Neural progenitor cell (in vitro differentiated cells): ENCODE results near the gene RHCG. TPM values are rescaled to one million over a fixed set of nuclear protein-coding genes. Genes with fewer than 3 reads are reported as not detected.
A peak's percentile ranks its signal among the peaks of the same experiment; 100 is the strongest.

Experiments
- DNase-seq: peaks from one replicate; pipeline ENCODE4 v3.0.0-alpha.2; 2016; ENCODE audit warnings: low spot score
- H2AFZ ChIP-seq: fragments of 200-600 bp; sonication (generic); replicated peaks from 2 replicates; pipeline ENCODE4 v1.6.1; 2016; ENCODE audit warnings: antibody characterized with exemption
- H3F3A ChIP-seq: fragments of 200-600 bp; sonication (generic); 2 replicates; pipeline ENCODE4 v1.6.1; 2016; ENCODE audit warnings: antibody characterized with exemption, low read depth
- H3K27ac ChIP-seq: fragments of 200-600 bp; sonication (generic); 2 replicates; pipeline ENCODE4 v1.5.1; 2016; ENCODE audit warnings: mild to moderate bottlenecking
- H3K27me3 ChIP-seq: fragments of 200-600 bp; sonication (generic); 2 replicates; pipeline ENCODE4 v1.6.1; 2016; ENCODE audit warnings: mild to moderate bottlenecking, moderate library complexity
- H3K36me3 ChIP-seq: fragments of 200-600 bp; sonication (generic); 2 replicates; pipeline ENCODE4 v1.5.1; 2016
- H3K4me1 ChIP-seq: fragments of 200-600 bp; sonication (generic); 2 replicates; pipeline ENCODE4 v1.6.1; 2016; ENCODE audit warnings: mixed run types
- H3K4me2 ChIP-seq: fragments of 200-600 bp; sonication (generic); 2 replicates; pipeline ENCODE4 v1.6.1; 2016
- H3K4me3 ChIP-seq: fragments of 200-600 bp; sonication (generic); 2 replicates; pipeline ENCODE4 v1.5.1; 2016
- H3K79me2 ChIP-seq: fragments of 200-600 bp; sonication (generic); 2 replicates; pipeline ENCODE4 v1.6.1; 2016; ENCODE audit warnings: low read depth
- H3K9ac ChIP-seq: fragments of 200-600 bp; sonication (generic); 2 replicates; pipeline ENCODE4 v1.6.1; 2016
- H3K9me3 ChIP-seq: fragments of 200-600 bp; sonication (generic); 2 replicates; pipeline ENCODE4 v1.5.1; 2016; ENCODE audit warnings: low read depth
- H4K20me1 ChIP-seq: fragments of 200-600 bp; sonication (generic); 2 replicates; pipeline ENCODE4 v1.6.1; 2016; ENCODE audit warnings: low read depth
- H3K27ac Mint-ChIP-seq: 3 replicates; pipeline ENCODE4 v1.8.0; 2021; ENCODE audit warnings: mixed read lengths
- H3K27me3 Mint-ChIP-seq: 2 replicates; pipeline ENCODE4 v1.8.0; 2022; ENCODE audit warnings: low read depth, mild to moderate bottlenecking, inconsistent platforms, moderate library complexity, mixed read lengths; ENCODE audit not compliant: insufficient read depth
- H3K36me3 Mint-ChIP-seq: 3 replicates; pipeline ENCODE4 v1.8.0; 2021; ENCODE audit warnings: mixed read lengths
- H3K4me1 Mint-ChIP-seq: 3 replicates; pipeline ENCODE4 v1.8.0; 2021; ENCODE audit warnings: mixed read lengths
- H3K4me3 Mint-ChIP-seq: 3 replicates; pipeline ENCODE4 v1.8.0; 2021; ENCODE audit warnings: mild to moderate bottlenecking, moderate library complexity, mixed read lengths
- H3K9me3 Mint-ChIP-seq: 3 replicates; pipeline ENCODE4 v1.8.0; 2020; ENCODE audit warnings: mixed read lengths
- CTCF ChIP-seq: fragments of 200-600 bp; sonication (generic); IDR thresholded peaks from 2 replicates; pipeline ENCODE4 v1.5.1; 2017; ENCODE audit warnings: antibody characterized with exemption, mild to moderate bottlenecking
- EZH2 ChIP-seq: fragments of 200-600 bp; sonication (generic); IDR thresholded peaks from 2 replicates; pipeline ENCODE4 v1.6.1; 2017; ENCODE audit warnings: antibody characterized with exemption, mild to moderate bottlenecking, moderate library complexity
- EZH2phosphoT487 ChIP-seq: fragments of 200-600 bp; sonication (generic); IDR thresholded peaks from 2 replicates; pipeline ENCODE4 v1.6.1; 2017; ENCODE audit warnings: antibody characterized with exemption
- total RNA-seq: library from RNA; depleted of rRNA; stranded (reverse); fragments of >200 nt; gene quantifications from 2 replicates; pipeline ENCODE4 v1.2.3, GENCODE V29; 2015; ENCODE audit warnings: low replicate concordance

RHCG gene
- total RNA-seq, 1 donor from 2014 or later, result not detected

DNA sequence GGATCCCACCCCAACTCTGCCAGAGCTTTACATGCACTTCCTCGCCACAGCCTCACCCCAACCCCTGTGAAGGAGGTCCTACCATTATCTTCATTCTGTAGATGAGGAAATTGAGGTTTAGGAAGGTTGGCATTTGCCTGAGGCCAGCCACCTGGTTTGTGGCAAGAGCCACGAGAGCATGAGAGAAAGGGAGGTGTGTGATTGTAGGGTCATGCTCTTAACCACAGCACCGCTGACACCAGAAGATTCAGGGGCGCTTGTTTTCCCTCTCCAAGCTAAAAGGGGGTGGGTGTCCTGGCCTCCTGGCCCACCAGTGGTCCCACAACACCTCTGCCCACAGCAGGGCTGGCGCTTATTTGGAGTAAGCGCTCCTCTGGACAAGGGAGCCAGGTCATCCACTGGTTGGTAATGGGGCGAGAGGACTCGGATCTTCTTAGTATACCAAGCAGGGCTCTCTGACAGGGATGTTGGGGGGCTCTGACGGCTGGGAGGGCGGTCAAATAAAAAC lies 691 bp downstream of the RHCG start:
- Histone ChIP-seq H3K4me1 (no peaks in the 10 kb centered on the region), H4K20me1 (no peaks in the 10 kb centered on the region), H3K79me2 (no peaks in the 10 kb centered on the region), H3K4me2 (peak overlapping the region; percentile 80), H3F3A (no peaks in the 10 kb centered on the region), H3K27me3 (peaks cover 79% of the 10 kb centered on the region), H3K9me3 (no peaks in the 10 kb centered on the region), H3K27ac (no peak overlapping the region), H3K9ac (no peak overlapping the region), H3K4me3 (no peak overlapping the region), H3K36me3 (no peaks in the 10 kb centered on the region), H2AFZ (no peak overlapping the region)
- Mint-ChIP-seq H3K36me3 (no peaks in the 10 kb centered on the region), H3K27me3 (peaks cover 29% of the 10 kb centered on the region), H3K27ac (no peak overlapping the region), H3K9me3 (no peaks in the 10 kb centered on the region), H3K4me3 (no peak overlapping the region), H3K4me1 (peaks cover 3% of the 10 kb centered on the region)
- no peak for DNase-seq
- TF ChIP-seq CTCF, result no peak

GRCh38 chr15:89494941-89495637 lies 1.3 kb downstream of the RHCG start:
- Histone ChIP-seq H3K9me3 (no peaks in the 10 kb centered on the region), H3K4me1 (no peaks in the 10 kb centered on the region), H3K4me2 (no peak overlapping the region), H2AFZ (no peak overlapping the region), H3K4me3 (no peak overlapping the region), H3K27me3 (peaks cover 83% of the 10 kb centered on the region), H3K36me3 (no peaks in the 10 kb centered on the region), H3F3A (no peaks in the 10 kb centered on the region), H3K79me2 (no peaks in the 10 kb centered on the region), H3K9ac (no peak overlapping the region), H4K20me1 (no peaks in the 10 kb centered on the region), H3K27ac (no peak overlapping the region)
- peaks cover 27% of the 10 kb centered on the region for H3K27me3 Mint-ChIP-seq
- TF ChIP-seq CTCF (peak; percentile 70), EZH2 (no peak), EZH2phosphoT487 (no peak)
- no peaks in the 10 kb centered on the region for H3K36me3 Mint-ChIP-seq
- peaks cover 3% of the 10 kb centered on the region for H3K4me1 Mint-ChIP-seq
- no peak overlapping the region for H3K4me3 Mint-ChIP-seq
- peak; percentile 54 for DNase-seq
- no peaks in the 10 kb centered on the region for H3K9me3 Mint-ChIP-seq
- H3K27ac Mint-ChIP-seq, result no peak overlapping the region

- Histone ChIP-seq H3K79me2 (no peaks in the 10 kb centered on the region), H3K4me3 (no peak overlapping the region), H3K27me3 (peaks cover 85% of the 10 kb centered on the region), H3K4me1 (no peaks in the 10 kb centered on the region), H3F3A (no peaks in the 10 kb centered on the region), H3K4me2 (no peak overlapping the region), H3K9me3 (no peaks in the 10 kb centered on the region), H4K20me1 (no peaks in the 10 kb centered on the region), H2AFZ (no peak overlapping the region), H3K27ac (no peak overlapping the region), H3K36me3 (no peaks in the 10 kb centered on the region), H3K9ac (no peak overlapping the region)
- no peak for TF ChIP-seq EZH2phosphoT487
- no peak for TF ChIP-seq CTCF
- TF ChIP-seq EZH2, result no peak
- no peaks in the 10 kb centered on the region for H3K9me3 Mint-ChIP-seq
- H3K27ac Mint-ChIP-seq, result no peak overlapping the region
- no peaks in the 10 kb centered on the region for H3K36me3 Mint-ChIP-seq
- peaks cover 27% of the 10 kb centered on the region for H3K27me3 Mint-ChIP-seq
- DNase-seq, result no peak
- peaks cover 3% of the 10 kb centered on the region for H3K4me1 Mint-ChIP-seq
- H3K4me3 Mint-ChIP-seq, result no peak overlapping the region
Measured at GRCh38 chr15:89494031-89494430, 2.4 kb downstream of the RHCG start.
